Ramos (cell line): ENCODE results near the gene PRRT1B.

Experiments used
- in situ Hi-C: fragments of 300-500 bp; cut with MboI; formaldehyde crosslinking; loops from one replicate; pipeline ENCODE4 v1.14.3; 2022; ENCODE audit warnings: low sequenced_read_pairs; ENCODE audit not compliant: unreplicated experiment

The PRRT1B gene

GRCh38 chr9:131577005-131578000, 32.0 kb downstream of the PRRT1B start:
- in situ Hi-C loops: no loop called here

GRCh38 chr9:131578021-131578420, 32.7 kb downstream of the PRRT1B start:
- in situ Hi-C loops: no loop called here

GRCh38 chr9:131578731-131579504, 33.6 kb downstream of the PRRT1B start:
- in situ Hi-C loops: no loop called here

GRCh38 chr9:131579789-131580211, 34.5 kb downstream of the PRRT1B start:
- in situ Hi-C loops: no loop called here

- in situ Hi-C loops: no loop called here
Observed at GRCh38 chr9:131580358-131580757, 35.0 kb downstream of the PRRT1B start.

GRCh38 chr9:131582056-131582455, 36.7 kb downstream of the PRRT1B start:
- in situ Hi-C loops: no loop called here

- in situ Hi-C loops: no loop called here
Observed at GRCh38 chr9:131582466-131583336, 37.4 kb downstream of the PRRT1B start.

GRCh38 chr9:131583337-131583645, 38.0 kb downstream of the PRRT1B start:
- in situ Hi-C loops: no loop called here

- in situ Hi-C loops: no loop called here
Observed at GRCh38 chr9:131583836-131584555, 38.7 kb downstream of the PRRT1B start.

- in situ Hi-C loops: no loop called here
Observed at GRCh38 chr9:131584858-131585257, 39.5 kb downstream of the PRRT1B start.

GRCh38 chr9:131585375-131585774, 40.1 kb downstream of the PRRT1B start:
- in situ Hi-C loops: no loop called here

- in situ Hi-C loops: no loop called here
Observed at GRCh38 chr9:131587331-131587730, 42.0 kb downstream of the PRRT1B start.

- in situ Hi-C loops: no loop called here
Observed at GRCh38 chr9:131587906-131588305, 42.6 kb downstream of the PRRT1B start.

GRCh38 chr9:131588396-131588795, 43.1 kb downstream of the PRRT1B start:
- in situ Hi-C loops: no loop called here

- in situ Hi-C loops: no loop called here
Observed at GRCh38 chr9:131589124-131589711, 43.9 kb downstream of the PRRT1B start.

GRCh38 chr9:131589993-131590392, 44.7 kb downstream of the PRRT1B start:
- in situ Hi-C loops: no loop called here

- in situ Hi-C loops: no loop called here
Observed at GRCh38 chr9:131590449-131590848, 45.1 kb downstream of the PRRT1B start.

- in situ Hi-C loops: no loop called here
Observed at GRCh38 chr9:131590907-131591844, 45.9 kb downstream of the PRRT1B start.
